HuH-7.5 (cell line): ENCODE data around the gene MAOA.
"Not testable (repeated sequence)": the region's sequence is repeated elsewhere in the genome, so short reads cannot be mapped to it uniquely, and the experiment has no call there.

ENCODE experiments used
- DNase-seq: peaks from one replicate; pipeline ENCODE4 v3.0.0; 2011; ENCODE audit warnings: low spot score

MAOA gene

DNA sequence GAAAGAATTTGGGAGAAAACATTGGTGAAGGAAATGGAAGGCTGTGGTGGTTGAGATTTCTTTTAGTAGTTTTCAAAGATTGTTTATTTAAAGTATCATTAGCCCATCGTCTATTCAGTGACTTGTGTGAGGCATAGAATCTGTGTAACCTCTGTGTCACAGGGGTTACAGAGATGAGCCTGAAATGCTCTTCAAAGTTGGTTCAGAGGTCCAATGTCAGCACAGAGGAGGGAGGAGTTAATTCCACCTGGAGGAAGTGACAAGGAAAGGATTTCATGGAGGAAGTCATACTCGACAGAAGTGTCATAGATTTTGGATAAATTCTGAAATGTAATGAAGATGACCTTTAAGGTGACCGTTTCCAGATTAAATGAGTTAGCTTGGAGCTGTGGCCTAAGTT is 8.2 kb downstream of the MAOA start:
- DNase-seq: no peak

DNA sequence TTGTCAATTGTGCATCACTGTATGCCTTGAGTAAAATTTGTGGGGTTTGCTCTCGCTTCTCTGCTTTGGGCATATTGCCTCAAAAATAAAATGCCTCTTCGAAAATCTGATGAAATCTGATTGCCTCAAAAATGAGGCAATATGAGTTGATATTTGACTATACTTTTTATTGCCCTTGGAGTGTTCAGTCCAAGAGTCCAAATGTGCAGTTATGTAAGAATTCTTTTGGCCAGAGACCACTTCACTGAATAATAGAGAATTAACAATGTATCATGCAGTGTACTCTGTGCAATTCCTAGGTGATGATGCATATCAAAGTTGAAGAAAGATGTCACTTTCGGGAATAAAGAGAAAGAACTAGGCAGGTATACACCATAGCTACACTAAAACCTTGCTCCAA is 8.6 kb downstream of the MAOA start:
- DNase-seq: no peak

DNA sequence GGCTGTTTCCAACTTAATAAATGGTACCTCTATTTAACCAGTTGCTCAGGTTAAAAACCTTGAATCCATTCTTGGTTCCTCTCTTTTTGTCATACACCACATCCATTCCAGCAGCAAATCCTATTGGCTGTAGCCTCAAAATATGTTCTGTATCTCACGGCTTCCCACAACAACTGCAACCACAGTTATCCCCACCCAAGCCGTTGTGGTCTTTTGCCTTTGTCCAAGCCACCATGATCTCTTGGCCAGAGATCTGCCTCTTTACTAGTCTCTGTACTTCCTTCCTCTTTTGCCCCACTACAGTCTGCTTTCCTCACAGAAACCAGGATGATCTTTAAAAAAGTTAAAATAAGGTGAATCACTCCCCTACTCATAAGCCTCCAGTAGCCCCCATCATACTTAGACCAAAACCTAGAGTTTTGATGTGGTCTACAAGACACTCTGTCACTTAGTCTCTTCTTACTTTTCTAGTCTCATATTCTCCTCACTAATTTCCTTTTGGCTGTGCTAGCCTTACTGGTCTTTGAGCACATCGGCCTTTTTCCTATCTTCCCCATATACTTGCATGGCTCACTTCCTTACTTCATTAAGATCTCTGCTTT is 10.3 kb downstream of the MAOA start:
- no peak for DNase-seq

DNA sequence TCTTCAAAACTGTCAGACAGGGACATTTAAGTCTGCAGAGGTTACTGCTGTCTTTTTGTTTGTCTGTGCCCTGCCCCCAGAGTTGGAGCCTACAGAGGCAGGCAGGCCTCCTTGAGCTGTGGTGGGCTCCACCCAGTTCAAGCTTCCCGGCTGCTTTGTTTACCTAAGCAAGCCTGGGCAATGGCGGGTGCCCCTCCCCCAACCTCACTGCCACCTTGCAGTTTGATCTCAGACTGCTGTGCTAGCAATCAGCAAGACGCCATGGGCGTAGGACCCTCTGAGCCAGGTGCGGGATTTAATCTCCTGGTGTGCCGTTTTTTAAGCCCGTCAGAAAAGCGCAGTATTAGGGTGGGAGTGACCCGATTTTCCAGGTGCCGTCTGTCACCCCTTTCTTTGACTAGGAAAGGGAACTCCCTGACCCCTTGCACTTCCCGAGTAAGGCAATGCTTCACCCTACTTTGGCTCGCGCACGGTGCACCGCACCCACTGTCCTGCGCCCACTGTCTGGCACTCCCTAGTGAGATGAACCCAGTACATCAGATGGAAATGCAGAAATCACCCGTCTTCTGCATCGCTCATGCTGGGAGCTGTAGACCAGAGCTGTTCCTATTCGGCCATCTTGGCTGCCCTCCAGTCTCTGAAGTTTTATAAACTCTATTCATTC is 20.0 kb downstream of the MAOA start:
- not testable (repeated sequence) for DNase-seq

DNA sequence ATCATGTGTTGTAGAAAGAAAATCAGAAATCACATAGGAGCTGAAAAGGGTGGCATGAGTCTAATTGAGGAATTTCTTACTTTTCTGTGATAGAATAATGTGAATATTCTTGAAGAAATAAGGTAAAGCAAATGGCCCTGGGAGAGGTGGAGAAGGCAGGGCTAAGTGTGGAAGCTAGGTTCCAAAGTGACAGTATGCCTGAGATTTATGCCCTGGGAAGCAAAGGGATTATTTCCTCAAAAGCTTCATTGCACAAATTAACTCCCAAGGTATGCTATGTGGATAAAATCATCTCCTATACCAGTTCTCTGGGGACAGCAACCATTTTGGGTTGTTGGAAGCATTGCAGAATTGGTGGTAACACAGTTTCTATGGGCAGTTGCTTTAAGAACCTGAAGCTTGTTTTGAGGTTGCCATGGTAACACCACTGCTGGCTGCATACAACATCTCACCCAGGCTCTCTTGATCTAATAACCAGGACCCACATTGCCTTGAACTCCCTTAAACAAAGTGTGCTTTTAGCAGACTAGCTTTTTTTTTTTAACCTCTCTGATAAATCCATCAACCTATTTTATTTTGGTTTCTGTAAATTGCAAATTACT is 21.0 kb downstream of the MAOA start:
- no peak for DNase-seq

DNA sequence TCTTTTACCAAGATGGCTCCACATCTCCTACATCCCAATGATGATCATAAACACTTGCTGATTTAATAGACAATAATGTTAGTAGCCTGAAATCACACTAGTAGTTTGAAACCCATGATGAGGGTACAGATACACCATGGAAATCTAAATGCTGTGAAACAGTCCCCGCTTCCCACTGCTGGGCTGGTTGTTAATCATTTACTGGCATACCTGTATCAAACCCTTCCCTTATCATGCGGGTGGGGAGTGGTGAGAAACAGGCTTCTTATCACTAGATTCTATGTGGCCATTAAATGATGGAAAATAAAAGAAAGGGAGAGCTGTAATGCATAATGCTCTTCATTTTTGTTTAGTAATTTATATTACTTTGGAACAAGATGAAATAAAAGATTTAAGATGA is 21.9 kb downstream of the MAOA start:
- DNase-seq: no peak

DNA sequence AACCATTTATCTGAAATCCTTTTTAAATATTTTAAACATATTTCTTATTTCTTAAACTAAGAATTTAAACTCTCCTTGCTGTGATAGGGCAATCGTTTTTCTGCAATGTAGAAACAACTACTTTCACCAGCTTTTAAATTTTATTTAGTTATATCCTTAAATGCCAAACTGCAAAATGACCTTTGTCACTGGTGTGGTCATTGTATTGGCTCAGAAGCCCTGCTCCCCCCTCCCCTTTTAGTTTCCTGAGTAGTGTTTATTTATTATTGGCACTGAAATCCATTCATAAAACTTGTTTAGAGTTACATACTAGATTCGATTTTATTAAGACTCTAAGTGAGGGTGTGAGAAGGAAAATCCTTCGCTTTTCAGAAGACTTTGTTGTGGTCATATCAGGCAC is 23.0 kb downstream of the MAOA start:
- DNase-seq: no peak

DNA sequence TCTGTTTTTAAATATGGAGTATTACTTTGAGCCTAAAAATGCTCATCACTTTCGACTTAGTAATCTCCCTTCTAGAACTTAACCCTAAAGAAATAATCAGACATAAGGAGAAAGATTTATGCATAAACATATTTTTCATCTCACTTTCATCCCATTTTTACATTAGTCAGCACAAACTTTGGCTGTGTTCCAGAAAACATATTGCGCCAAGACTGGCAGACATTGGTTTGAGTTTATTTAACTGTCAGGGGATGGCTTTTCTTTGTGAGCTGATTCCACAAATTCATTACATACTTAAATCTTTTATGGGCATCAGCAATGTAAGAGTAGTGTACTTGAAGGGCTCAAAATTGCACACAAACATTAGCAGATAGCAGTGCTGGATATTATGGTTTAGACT is 23.7 kb downstream of the MAOA start:
- DNase-seq: no peak

DNA sequence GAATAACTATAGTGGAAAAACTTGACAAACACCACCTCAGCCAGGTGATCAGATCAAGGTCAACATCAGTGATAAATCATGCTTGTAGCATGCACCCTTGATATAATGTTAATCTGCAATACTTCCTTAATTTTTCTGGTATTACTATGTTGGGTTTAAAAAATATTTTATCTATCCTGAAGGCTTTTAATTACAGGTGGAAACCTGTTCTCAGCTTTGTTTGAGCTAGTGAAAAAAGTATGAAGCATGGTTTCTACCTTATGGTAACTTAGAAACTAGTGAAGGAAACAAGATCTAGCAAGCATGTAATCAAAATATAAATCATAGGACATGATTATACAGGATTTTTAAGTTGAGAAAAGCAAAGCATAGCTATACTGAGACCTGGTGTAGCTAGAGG is 26.6 kb downstream of the MAOA start:
- DNase-seq: no peak

DNA sequence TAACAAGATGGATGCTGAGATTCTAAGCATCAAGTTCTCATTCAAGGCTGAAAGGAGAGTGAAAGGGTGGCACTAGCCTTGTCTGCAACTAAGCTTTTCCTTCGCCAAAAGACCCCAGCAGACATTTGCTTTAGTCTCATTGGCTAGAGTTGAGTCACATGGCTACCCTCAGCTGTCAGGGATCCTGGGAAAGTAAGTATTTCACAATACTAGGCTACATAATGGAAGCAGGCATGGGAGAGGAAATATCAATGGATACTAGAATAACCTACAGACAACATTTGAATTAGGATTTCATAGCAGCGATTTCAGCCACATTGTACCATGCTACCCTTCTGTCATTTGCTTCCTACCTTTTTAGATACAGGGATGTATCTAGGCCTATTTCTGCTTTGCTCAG is 29.1 kb downstream of the MAOA start:
- DNase-seq: no peak

DNA sequence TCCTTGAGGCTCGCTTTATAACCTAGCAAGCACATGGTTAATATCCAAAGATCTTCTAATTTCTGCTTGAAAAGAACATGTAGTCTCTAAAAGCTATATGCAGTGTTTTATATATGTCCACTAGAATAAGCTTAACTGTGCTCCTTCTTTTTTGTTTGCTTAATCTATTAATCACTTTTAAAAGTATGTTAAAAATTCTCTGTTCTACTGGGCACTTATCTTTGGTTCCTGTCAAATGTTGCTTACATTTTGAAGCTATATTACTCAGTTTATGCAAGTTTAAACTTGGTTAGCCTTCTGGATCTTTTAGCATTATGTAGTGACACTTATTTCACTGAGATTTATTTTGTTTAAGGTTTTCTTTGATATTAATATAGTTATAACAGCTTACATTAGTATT is 32.5 kb downstream of the MAOA start:
- DNase-seq: no peak

DNA sequence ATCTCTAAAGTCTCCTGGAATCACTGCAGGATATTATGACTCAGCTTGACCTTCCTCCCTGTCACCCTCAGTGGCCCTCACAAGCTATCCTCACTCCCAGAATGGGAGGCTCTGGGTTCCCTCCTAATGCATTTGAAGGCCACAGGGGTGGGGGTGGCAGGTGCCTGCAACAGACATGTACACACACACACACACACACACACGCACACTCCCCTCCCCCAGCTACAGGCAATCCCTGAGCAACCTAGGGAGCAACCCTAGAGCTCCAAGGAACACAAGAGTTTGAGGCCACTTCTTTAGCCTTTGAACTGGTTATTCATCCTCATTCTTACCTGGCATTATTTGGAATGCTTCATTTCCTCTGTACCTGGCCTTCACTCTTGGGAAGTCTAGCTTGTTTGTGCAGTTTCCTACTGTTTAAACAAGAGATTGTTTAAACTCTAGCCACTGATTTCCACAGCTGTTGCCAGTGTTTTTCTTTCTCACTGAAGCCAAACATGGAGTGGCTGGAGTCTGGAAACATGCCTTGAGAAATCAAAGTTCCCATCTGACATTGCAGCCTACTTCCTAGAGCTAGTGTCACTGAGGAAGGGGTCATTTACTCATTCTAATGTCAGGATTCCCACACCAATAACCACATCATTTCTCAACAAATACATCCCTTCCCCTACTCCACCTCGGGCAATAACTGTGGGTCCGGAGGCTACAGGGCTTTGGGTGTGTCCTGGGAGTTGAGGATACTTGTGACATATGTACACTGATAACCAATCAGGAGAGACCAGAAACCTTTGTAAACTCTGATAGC is 37.7 kb downstream of the MAOA start:
- peak; percentile 5 for DNase-seq

DNA sequence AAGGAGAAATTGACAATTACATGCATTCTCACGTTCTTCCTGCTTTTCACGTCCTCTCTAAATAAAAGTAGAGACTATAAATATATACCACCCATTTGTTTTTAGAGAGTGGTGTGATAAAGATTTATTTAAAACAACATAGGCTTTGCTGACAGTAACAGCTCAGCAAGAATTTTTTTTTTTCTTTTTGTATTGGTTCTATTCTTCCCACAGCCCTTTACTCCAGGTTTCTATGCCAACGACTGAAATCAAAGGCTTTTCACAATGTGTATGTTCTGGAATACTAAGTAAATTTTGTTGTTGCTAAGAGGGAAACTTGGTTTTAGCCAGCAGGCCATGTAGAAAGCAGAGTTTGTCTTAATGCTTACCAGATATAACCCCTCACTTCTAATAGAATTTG is 43.4 kb downstream of the MAOA start:
- no peak for DNase-seq

DNA sequence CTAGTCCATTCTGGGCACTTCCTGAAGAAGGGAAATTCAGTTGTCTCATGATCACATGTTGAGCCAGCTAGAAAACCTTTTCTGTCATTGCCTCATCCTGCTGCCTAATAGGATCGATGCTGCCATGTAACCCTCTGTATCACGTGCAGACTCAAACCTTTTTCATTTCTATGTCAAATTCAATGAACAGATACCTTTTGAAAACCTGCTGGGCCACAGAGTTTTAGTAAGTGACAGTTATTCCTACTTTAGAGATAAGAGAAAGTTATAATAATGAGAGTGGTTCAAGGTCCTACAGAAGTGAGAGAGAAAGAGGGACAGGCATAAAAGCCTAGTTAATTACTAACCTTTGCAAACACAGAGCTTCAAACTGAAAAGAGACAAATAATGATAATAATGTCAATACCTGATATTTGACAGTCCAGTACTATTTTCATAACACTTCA is 46.0 kb downstream of the MAOA start:
- DNase-seq: no peak

DNA sequence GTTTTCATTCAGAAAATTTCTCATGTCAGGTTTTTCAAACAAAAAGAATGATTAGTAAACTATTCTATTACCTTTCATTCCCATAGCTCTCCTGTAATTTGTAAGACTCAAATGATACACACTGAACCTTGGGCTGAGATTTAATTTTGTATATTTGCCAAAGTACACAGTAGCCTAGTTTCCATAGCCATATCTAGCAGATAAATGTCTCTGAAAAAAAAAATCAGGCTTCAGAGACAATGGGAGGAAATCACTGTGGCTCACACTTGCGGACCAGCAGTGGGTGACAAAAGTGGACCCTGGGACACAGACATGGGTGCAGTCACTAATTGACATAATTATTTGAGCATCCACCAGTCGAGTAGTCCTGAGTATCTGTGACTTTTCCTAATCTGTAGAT is 46.6 kb downstream of the MAOA start:
- no peak for DNase-seq

DNA sequence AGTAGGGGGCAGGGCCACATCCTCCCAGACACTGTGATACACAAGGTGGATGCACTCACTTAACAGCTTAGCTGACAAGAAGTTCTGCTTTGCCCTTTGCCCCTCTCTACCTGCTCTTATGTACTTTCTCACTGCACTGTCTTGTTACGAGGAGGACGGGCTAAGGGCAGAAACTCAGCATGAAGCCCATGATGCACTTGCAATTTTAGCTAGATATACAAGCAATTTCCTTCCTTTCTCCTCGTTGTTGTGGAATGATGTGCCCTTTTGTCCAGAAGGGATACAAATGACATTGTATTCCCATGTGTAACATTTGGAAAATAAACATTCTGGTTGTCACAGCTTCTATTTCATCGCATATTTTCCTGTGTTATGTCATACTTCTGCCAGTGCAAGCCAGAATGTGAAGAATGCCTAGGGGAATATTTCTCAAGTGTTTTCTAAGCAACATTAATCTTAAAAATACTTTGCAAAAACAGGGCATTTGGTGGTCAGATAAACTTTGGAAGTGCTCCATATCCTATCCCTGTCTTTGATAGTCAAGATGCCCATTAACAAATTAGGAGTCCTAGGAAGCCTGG is 47.2 kb downstream of the MAOA start:
- DNase-seq: no peak

DNA sequence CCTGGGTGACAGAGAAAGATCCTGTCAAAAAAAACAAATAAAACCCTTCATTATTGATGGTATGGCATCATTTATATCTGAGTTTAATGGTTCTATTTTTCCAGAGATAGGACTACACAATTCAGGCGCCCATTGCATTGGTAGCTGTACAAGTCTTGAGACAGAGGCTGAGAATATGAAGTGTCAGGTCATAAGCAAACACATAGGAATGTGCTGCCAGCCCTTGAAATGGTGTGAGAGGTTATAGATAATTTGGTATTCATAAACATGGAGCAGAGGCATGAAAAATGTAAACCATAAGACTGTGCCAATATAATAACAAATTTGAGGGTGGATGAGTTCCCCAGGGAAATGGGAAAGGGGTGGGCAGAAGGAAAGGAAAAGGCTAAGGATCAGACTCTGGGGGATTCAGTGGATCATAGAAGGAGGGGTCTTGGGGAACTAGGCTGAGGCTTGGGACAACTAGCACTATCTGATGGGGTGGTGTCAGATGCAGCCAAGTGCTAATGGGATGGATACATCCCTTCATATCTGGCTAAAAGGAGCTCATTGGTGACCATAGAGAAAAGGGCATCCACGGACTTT is 50.8 kb downstream of the MAOA start:
- DNase-seq: no peak

DNA sequence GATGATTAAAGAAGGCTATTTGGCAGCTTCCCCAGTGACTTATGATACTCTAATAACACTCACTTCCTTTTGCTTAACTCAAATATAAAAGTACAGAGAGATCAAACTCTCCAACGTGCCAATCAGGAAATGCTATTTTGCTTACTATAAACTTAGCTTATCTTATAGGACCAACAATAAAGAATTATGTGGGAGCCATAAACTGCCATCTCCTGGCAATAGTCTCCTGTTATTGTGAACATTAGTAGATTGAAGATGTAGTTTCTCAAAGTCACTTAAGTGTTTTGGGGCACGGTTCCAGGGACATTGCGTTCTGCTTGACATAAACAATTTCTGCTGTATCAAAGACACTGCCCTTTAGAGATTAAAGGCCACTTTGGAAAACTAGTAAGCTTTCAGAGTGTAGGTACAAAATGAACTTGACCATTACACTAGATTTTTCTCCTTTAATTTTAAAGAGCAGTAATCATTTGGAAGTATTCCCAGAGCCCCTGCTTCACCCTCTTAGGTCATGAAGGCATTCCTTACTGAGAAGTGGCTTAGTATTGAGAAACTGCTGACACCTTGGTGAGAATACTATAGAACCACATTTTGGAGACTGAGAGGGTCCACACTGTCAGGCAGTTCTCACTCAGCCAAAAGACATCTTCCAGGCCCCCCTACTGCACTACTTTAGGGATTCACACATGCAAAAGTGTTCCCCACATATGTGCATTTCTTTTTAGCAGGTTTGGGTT is 51.9 kb downstream of the MAOA start:
- no peak for DNase-seq

DNA sequence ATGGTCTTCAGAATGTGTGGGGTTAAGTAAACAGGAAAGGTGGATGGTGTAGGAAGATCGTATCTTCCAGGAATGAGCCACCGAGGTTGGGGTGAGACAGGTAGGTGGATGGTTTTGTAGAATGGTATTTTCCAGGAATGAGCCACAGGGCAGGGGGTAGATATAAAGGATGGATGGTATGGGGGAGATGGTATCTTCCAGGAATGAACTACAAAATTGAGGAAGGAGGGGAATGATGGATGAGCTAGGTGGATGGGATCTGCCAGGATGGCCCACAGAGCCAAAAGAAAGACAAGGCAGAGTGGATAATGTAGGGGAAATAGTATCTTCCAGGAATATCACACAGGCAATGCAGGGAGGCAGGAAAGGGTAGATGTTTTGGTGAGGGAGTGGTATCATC is 60.0 kb downstream of the MAOA start:
- no peak for DNase-seq

DNA sequence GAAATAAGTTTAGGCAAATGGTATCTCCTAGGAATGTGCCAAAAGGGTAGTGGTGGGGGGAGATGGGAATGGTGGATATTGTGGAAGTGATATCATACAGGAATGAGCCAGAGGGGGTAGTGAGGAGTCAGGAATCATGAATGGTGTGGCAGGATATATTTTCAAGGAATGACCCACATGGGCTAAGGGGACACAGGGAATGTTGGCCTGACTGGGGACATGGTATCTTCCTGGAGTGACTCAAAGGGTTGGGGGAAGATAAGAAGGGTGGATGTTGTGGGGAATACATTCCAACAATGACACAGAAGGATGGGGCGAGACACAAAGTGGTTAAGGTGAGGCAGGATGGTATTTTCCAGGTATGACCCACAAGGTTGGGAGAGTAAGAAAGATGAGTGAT is 60.6 kb downstream of the MAOA start:
- no peak for DNase-seq

DNA sequence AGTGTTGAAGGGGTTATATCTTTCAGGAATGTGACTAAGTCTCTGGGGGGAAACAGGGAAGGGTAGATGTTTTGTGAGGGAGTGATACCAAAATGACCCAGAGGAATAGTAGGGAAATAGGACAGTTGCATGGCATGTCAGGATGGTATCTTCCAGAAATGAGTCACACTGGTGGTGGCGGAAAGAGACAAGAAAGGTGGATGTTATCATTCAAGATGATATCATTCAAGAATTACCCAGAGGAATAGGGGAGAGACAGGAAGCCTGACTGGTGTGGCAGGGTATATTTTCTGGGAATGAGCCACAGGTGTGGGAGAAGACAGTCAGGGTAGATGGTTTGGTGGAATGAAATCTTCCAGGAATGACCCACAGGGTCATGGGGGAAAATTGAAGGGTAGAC is 61.1 kb downstream of the MAOA start:
- no peak for DNase-seq

DNA sequence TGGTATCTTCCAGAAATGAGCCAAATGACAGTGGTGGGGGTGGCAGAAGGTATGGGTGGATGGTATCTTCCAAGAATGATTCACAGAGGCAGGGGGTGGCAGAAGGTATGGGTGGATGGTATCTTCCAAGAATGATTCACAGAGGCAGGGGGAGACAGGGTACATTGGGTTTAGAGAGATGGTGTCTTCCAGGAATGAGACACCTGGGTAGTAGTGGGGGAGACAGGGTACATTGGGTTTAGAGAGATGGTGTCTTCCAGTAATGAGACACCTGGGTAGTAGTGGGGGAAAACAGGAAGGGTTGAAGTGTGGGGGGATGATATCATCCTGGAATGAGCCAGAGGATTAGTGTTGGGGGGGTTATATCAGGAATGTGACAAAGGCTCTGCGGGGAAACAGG is 62.0 kb downstream of the MAOA start:
- DNase-seq: no peak
